Measurements from ENCODE around the gene NDFIP1.
A peak's percentile ranks its signal among the peaks of the same experiment; 100 is the strongest.
"Not testable (repeated sequence)": the region's sequence is repeated elsewhere in the genome, so short reads cannot be mapped to it uniquely, and the experiment has no call there.

The NDFIP1 gene

GRCh38 chr5:142108432-142109330, at the start of gene NDFIP1:
Gene NDFIP1, plus strand, starts transcription at chr5:142108779. Its CDS starts 196 bp downstream, at chr5:142108975.
- DNase-seq (ENCODE audit: low spot score): peak; percentile 82

GRCh38 chr5:142059304-142059940, 49.2 kb upstream of the NDFIP1 start:
- DNase-seq (ENCODE audit: low spot score): no peak

- DNase-seq (ENCODE audit: low spot score): no peak
Measured at GRCh38 chr5:142063376-142063775, 45.2 kb upstream of the NDFIP1 start.

GRCh38 chr5:142063878-142064331, 44.7 kb upstream of the NDFIP1 start:
- DNase-seq (ENCODE audit: low spot score): peak; percentile 43

GRCh38 chr5:142065273-142065672, 43.3 kb upstream of the NDFIP1 start:
- no peak for DNase-seq (ENCODE audit: low spot score)

- DNase-seq (ENCODE audit: low spot score): no peak
Measured at GRCh38 chr5:142069606-142070399, 38.8 kb upstream of the NDFIP1 start.

- no peak for DNase-seq (ENCODE audit: low spot score)
Measured at GRCh38 chr5:142070734-142071133, 37.8 kb upstream of the NDFIP1 start.

- DNase-seq (ENCODE audit: low spot score): no peak
Measured at GRCh38 chr5:142072488-142072887, 36.1 kb upstream of the NDFIP1 start.

- DNase-seq (ENCODE audit: low spot score): no peak
Measured at GRCh38 chr5:142073362-142073988, 35.1 kb upstream of the NDFIP1 start.

GRCh38 chr5:142074006-142074405, 34.6 kb upstream of the NDFIP1 start:
- no peak for DNase-seq (ENCODE audit: low spot score)

- DNase-seq (ENCODE audit: low spot score): no peak
Measured at GRCh38 chr5:142078221-142078620, 30.4 kb upstream of the NDFIP1 start.

GRCh38 chr5:142078706-142079105, 29.9 kb upstream of the NDFIP1 start:
- DNase-seq (ENCODE audit: low spot score): no peak

- no peak for DNase-seq (ENCODE audit: low spot score)
Measured at GRCh38 chr5:142079306-142079721, 29.3 kb upstream of the NDFIP1 start.

- DNase-seq (ENCODE audit: low spot score): no peak
Measured at GRCh38 chr5:142080248-142080647, 28.3 kb upstream of the NDFIP1 start.

GRCh38 chr5:142082182-142082781, 26.3 kb upstream of the NDFIP1 start:
- DNase-seq (ENCODE audit: low spot score): no peak

- no peak for DNase-seq (ENCODE audit: low spot score)
Measured at GRCh38 chr5:142086229-142086628, 22.4 kb upstream of the NDFIP1 start.

- no peak for DNase-seq (ENCODE audit: low spot score)
Measured at GRCh38 chr5:142086679-142087078, 21.9 kb upstream of the NDFIP1 start.

- peak; percentile 42 for DNase-seq (ENCODE audit: low spot score)
Measured at GRCh38 chr5:142087920-142088679, 20.5 kb upstream of the NDFIP1 start.

- DNase-seq (ENCODE audit: low spot score): not testable (repeated sequence)
Measured at GRCh38 chr5:142088855-142089479, 19.6 kb upstream of the NDFIP1 start.

GRCh38 chr5:142091012-142091411, 17.6 kb upstream of the NDFIP1 start:
- no peak for DNase-seq (ENCODE audit: low spot score)

Measured in CD4-positive, alpha-beta T cell treated with Interleukin-6 at 100 ng/mL for 8 hours (primary cell).